Measurements from ENCODE around the gene SPRR1B.
"Not testable (repeated sequence)": the region's sequence is repeated elsewhere in the genome, so short reads cannot be mapped to it uniquely, and the experiment has no call there.

The SPRR1B gene

GRCh38 chr1:153040950-153041631 is 10.1 kb downstream of the SPRR1B start, which contains the start of gene SPRR2D:
SPRR2D (minus strand) TSS chr1:153041120; CDS start chr1:153040346, 774 bp downstream.
- DNase-seq = no peak

DNA sequence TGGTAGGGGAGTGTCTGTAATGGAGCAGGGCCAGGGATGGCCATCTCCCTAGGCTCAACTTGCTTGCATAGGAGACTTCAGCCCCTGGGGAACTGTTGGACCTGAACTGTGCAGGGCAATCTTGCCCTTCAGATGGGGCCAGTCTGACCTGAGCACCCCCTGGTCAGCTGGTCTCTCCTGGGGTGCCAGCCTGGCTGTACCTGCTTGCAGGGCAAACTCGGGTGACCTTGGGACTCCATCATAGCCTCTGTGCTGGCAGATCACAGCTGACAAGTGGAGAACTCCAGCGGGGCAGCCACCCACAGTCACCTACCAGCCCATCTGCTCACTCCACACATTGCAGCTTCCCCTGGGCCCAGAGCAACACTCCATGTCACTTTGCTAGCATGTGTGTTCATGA is 18.2 kb downstream of the SPRR1B start:
- no peak for DNase-seq

GRCh38 chr1:153056111-153056510 is 25.1 kb downstream of the SPRR1B start:
- not testable (repeated sequence) for DNase-seq

- no peak for DNase-seq
Observed at GRCh38 chr1:153057375-153057774, 26.4 kb downstream of the SPRR1B start, which contains the start of gene SPRR2A. SPRR2A (minus strand) TSS chr1:153057512; CDS start chr1:153056735, 777 bp downstream.

- DNase-seq = no peak
Observed at GRCh38 chr1:153058154-153058553, 27.2 kb downstream of the SPRR1B start.

- DNase-seq = no peak
Observed at GRCh38 chr1:153058826-153059784, 28.1 kb downstream of the SPRR1B start.

DNA sequence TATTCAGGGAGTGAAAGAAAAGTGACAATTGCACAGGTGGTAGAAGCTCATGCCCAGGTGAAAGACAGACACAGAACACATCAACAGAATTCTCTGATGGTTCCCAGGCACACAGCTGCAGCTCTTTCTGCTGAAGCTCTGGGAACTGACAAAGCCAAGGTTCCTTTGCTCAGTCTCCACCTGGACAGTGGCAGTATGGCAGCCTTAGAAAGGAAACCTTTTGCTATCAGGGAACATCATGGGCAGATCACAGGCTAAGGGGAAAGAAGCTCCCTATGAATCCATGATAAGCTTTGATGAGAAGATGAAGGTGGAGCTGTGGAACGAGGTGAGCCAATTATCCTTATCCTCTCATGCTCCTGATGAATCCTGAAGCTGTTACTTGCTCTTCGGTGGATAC is 39.2 kb downstream of the SPRR1B start:
- no peak for DNase-seq

GRCh38 chr1:153071511-153071910 is 40.5 kb downstream of the SPRR1B start, which contains the start of gene SPRR2B:
SPRR2B (minus strand) TSS chr1:153071611; CDS start chr1:153070839, 772 bp downstream.
- DNase-seq = no peak

DNA sequence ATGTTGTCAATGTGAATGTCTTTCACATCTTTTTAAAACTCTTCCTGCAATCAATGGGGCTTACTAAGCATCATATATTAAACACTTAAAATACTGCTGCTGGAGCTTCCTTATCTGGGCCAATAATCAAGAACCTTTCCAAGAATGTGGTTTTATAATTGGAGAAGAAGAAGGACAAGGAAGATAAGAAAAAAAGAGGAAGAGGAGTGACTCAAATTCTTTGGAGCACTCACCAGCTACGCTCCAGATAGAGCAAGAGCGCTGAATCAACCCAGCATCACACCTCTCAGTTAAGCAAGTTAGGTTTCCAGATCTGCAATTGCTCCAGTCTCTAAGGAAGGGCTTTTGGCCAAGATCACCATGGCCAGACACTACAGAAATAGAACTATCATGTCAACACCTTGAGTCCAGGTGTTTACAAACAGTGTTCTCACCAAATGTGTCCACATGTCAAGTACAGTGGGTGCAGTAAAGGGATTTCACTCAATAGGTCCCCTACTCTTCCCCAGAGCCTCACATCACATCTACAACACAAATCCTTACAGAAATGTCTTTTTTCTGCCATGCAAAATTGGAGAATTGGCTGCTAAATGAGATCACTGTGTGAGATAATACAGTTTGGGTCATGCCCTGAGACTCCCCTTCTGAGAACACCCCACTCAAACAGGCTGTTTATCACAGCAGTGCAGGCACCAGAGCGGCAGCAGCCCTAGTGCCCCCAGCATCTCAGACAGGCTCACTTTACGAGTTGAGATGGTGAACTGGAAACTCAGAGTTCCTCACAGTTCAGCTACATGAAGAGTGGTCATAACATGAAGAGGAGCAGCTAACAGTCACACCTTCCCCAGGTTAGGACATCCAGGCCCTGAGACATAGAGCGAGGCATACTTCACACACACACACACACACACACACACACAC is 42.1 kb downstream of the SPRR1B start:
- DNase-seq = no peak

- DNase-seq = no peak
Observed at GRCh38 chr1:153081736-153082135, 50.7 kb downstream of the SPRR1B start.

Data from stimulated activated CD4-positive, alpha-beta T cell treated with anti-CD3 and anti-CD28 coated beads, Interleukin-2, amount 100 ng/mL, for 24 hours (primary cell).